GM21381 (cell line): ENCODE data around the gene CAMTA1.
"Not testable (repeated sequence)": the region's sequence is repeated elsewhere in the genome, so short reads cannot be mapped to it uniquely, and the experiment has no call there.

ENCODE experiments used
- ATAC-seq: cut with Tn5 transposase; IDR thresholded peaks from one replicate; pipeline ENCODE4 v1.9.1; 2021; ENCODE audit warnings: mild to moderate bottlenecking, moderate library complexity; ENCODE audit not compliant: unreplicated experiment

Gene CAMTA1

DNA sequence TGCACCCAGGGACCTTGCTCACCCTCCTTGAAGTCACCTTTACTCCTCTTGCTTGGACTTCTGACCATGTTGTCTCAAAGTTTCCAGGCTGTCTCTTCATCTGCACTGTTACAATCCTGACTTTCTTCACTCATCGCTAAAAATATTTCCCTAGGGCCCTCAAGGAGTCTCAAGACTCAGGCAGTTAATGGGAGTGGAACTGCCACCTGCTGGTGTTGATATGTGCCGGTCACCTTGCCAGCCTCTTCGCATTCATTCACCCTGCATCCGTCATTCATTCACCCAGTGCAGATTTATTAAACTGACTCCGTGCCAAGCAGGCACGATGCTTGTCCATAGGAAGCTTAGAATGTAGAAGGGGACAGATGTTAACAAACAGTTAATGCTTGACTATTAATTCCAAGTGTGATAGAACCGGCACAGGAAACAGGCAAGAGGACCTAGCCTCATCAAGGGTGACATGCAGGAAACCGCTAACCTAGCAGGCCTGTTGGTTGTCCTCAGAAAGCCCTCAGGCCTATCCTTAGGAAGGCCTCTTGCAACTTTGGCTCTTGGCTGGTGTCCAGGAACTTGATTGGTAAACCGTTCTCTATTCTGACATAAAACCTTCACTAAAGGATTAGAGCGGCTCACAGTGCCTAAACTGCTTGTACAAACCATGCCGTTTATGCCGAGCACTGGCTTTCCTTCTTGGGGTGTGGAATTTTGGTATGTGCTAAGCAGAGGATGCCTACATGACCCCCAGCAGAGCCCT, 342.2 kb downstream of the CAMTA1 start:
- no peak for ATAC-seq

DNA sequence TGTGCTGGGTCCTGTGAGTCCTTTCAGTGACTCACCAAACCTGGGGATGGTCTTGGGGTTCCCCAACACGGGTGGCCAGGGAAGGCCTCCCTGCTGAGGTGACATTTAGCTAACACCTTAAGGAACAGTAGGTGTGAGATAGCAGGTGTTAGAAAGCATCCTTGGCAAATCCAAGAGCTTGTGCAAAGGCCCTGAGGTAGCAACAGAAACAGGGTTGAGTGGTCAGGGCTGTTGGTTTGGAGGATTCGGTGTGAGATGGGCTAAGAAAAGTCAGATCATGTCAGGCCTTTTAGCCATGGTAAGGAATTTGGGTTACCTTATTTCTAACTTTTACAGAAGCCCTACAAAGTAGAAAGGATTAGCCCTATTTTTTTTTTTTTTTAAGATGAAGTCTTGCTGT, 343.0 kb downstream of the CAMTA1 start:
- ATAC-seq: no peak

DNA sequence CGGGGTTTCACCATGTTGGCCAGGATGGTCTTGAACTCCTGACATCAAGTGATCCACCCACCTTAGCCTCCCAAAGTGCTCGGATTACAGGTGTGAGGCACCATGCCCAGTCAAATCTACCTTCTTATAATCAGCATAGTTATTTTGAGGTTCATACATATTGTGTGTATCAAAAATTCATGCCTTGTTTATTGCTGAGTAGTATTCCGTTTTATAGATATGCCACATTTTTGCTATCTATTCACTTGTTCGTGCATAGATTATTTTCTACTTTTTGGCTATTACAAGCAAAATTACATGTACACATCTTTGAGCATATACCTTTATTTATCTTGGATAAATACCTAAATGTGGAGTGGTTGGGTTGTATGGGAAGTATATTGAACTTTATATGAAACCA, 344.9 kb downstream of the CAMTA1 start:
- ATAC-seq: no peak

DNA sequence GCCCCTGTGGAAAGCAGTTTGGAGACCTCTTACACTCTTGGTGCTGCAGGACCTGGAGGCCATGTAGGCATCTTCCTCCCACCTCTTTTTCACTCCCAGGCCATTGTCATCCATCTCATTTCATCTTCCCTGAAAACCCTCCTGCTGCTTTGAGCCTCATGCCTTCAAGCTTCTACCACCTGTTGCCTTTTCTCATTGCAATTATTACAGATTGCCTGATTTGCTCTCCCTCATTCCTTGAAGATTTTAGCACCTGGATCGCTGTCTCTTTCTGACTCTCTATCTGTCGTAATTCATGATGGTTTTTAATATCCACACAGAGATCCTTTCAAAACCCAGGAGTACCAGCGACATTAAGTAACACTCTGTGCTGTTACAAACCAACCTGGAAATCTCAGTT, 350.2 kb downstream of the CAMTA1 start:
- no peak for ATAC-seq

DNA sequence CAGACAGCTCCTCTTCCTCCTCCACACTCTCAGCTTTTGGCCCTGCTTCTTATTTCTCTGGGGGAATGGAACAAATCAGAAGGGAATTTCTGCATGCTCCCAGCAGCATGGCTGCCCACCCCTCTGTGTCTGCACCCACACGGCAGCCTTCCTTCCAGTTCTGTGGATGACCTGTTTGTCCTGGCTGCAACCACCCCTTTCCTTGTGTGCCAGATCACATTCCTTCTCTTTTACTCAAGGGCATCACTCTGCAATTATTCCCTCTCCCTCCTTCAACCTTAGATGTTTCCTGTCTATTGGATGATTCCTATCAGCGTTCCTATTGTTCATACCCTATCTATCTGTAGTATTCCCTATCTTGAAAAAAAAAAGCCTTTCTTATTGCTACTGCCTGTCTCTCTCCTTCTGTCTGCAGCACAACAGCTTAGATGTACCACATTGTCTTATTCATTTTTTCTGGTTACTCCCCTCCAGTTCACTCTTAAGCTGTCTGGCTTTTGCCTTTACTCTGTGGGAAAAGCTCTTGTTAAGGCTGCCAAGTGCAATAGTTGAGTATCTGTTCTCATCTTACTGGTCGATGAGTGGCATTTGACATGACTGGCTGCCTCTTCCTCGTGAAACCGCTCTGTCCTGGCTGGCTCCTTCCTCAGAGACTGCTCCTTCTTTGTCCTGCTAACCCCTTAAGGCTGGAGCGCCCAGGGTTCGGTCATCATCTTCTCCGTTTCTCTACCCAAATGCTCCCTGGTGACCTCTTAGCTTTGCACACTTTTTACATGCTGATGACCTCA, 351.1 kb downstream of the CAMTA1 start:
- ATAC-seq: no peak

DNA sequence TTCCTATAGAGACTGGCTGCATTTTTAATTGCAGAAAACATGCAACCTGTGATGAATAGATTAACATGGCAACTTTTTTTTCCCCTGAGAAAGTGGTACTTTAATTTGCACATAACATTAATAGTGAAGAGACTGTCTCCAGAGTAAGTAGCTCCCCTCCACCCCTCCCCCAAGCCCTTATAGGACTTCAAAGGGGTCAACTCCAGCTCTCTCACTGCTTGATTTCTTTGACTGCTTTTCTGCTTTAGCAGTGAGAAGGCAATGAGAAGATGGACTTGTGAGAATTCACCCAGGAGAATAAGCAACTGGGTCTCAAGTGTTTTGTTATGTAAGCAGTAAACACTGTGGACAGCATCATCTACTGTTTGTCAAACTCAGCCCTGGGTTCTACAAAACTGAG, 355.0 kb downstream of the CAMTA1 start:
- ATAC-seq: no peak

DNA sequence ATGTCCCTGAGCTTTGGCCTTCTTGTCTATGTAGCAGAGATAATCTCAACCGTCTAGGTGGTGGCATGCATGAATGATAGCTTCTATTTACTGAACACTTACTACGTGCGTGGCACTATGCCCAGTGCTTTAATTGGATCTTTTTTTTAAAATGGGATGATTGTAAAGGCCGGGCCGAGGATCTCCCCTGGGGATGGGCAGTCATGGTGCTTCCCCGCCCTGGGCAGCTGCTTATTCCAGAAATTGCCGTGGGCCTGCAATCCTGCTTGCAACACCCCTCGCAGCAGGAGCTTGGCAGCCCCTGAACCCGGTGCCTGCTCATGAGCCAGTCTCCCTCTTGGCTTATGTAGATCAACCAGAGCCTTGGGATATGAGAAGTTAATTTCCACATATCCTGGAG, 360.7 kb downstream of the CAMTA1 start:
- ATAC-seq: no peak

DNA sequence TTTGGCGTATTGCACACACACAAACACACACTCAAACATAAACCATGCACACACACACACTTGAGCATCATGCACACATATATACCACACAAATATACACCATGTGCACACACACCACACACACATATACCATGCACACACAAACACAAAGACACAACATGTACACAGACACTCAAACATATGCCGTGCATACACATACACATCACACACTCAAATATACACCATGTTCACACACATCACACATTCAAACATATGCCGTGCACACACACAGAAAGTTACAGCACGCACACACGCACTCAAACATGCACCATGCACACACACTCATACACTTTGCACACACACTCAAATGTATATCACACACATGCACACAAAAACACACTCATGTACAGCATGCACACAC, 361.5 kb downstream of the CAMTA1 start:
- no peak for ATAC-seq

DNA sequence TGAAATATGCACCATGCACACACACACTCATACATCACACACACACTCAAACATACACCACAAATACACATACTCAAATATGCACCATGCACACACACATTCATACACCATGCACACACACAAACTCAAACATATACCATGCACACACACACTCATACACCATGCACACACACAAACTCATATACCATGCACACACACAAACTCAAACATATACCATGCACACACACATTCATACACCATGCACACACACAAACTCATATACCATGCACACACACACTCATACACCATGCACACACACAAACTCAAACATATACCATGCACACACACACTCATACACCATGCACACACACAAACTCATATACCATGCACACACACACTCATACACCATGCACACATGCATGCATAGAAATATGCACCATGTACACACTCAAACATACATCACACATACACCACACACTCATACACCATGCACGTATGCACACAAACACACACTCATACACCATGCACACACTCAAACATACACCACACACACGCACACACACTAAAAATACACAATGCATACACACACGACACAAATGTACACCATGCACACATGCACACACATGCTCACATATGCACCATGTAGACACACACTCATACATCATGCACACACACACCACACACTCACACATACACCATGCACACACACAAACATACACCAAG, 362.5 kb downstream of the CAMTA1 start:
- not testable (repeated sequence) for ATAC-seq

DNA sequence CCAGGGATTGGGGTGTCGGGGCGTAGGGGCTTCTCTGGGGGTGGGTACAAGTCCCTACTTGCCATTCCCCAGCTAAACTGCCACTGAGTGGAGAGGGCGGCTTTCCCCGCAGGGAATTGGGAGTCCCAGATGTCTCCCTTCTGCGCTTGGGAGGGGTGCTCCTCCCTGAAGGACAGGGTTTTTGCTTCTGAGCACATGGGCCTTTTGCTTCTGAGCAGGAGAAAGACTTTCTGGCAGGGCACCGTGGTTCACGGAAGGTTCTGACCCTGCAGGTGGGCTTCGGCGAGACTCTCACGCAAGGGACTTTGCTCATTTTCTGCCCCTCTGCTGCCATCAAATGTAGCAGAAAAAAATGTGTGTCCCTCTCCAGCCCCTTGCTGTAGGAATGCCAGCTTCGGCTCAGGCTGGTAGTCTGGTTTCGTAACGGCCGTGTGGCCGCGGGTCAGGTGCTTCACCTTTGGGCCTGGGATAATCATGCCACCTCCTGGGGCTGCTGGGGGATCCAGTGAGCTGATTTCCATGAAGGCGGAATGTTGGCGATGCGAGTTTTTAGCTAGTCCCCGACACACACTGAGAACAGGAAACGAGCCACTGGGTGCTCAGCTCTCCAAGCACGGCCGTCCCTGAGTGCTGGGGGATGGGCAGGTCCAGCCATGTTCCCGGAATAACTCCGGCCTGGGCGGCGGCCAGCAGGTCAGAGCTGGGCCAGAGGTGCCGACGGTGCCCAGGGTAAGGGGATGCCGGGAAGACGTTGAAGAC, 364.0 kb downstream of the CAMTA1 start:
- ATAC-seq: no peak

DNA sequence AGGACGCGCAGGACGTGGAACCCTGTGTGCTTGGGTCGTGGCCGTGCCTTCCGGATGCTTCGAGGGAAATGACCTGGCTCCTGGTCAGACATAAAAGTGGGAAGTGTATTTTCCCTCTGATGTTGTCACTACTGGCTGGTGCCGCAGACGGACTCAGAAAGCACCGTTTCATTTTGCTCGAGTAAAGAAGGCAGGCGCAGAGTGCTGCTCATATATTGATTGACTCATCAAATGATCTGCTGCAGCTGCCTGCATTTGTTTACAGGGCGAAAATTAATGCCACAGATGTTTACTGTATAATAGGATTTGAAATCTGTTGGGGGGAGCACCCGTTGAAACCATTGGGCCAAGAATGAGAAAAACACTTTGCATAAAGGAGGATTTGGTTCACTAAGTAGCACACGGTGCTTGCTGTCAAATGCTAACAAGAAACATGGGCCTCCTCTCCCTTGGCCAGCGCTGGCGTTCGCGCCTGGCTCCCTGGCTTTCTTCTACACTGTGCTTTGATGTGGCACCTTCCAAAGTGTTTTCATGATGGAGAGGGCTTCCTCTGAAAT, 365.5 kb downstream of the CAMTA1 start:
- ATAC-seq: no peak

DNA sequence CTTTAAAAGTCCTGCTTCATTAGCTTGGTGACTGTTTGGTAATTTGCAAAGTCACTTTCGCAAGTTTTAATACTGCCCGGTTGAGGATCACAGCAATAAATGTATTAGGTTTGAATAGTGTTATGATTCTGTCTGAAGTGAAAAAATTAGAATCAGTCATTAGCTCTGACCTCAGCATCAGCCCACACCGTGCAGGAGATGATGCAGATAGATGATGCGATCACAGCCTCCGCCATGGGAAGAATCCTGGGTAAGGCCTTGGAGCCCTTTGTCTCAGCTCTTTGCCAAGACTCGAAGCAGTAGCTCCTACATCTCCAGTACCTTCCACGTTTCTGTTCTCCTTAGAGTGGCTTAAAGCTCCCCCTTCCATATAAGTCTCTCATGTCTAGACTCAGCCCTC, 366.7 kb downstream of the CAMTA1 start:
- no peak for ATAC-seq

DNA sequence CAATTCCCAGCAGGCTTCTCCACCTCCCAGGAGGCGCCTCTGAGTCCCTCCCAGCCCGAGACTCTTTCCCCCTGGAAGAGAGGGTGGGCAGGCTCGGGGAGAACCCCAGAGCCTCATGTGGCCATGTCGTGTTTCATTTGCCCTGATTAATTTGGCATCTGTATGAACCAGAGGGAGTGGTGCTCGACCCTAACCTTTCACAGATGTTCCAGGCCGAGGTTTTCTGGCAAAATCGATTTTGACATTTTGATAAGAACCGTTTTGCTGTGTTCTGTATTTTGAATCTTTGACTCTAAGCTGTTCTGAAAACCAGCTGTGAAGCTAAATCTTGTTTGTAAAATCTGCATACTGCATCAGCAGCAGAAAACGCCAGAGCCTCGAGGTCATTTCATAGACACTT, 367.4 kb downstream of the CAMTA1 start:
- ATAC-seq: no peak

DNA sequence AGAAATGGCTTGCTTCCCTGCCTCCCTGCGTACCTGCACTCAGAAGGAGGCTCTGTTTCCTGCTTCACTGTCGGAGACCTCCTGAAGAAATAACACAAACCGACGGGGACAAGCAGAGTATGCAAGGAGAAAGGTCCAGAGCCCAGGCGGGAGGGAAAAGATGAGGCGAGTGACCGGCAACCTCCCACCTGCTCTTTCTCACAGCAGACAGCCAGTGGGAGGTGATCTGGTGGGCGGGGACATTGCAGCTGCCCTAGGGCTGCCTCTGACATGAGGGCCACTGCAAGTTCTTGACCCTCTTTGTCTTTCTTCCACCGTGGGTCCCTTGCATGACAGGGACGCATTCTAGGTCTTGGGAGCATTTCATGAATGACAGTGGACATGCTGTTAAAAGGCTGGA, 368.2 kb downstream of the CAMTA1 start:
- no peak for ATAC-seq

DNA sequence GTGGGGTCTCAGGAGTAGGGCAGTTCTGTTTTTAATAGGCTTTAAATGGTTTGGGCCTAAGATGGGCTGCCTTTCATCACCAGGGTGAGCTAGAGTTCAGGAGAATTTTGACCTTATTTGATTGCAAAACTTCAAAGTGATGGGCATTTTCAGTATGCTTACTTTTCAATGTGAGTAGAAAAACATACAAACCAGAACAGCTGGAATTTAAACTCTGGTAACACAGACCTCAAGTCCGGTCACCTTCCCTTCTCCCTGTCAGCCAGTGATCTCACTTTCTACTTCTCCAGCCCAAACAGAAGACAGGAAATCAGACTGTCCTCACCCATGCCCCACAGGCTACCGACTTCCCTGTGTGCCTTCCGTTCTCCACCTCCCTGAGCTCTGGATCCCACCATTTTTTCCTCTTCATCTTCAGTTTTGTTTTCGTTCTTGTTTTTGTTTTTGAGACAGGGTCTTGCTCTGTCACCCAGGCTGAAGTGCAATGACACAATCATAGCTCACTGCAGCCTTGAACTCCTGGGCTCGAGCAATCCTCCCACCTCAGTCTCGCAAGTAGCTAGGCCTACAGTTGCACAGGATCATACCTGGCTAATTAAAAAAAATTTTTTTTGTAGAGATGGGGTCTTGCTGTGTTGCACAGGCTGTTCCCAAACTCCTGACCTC, 374.0 kb downstream of the CAMTA1 start:
- no peak for ATAC-seq

DNA sequence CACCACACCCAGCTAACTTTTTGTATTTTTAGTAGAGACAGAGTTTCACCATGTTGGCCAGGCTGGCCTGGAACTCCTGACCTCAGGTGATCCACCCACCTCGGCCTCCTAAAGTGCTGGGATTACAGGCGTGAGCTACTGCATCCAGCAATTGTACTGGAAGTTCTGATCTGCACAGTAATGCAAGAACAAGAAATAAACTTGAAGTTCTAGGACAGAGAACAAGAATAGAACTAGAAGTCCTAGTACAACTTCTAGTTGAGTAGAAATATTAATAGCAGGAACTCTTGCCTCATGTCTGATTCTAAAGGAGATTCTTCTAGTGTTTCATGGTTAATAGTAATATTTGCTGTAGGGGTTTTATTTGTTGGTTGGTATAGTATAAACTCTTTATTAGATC, 383.3 kb downstream of the CAMTA1 start:
- not testable (repeated sequence) for ATAC-seq

DNA sequence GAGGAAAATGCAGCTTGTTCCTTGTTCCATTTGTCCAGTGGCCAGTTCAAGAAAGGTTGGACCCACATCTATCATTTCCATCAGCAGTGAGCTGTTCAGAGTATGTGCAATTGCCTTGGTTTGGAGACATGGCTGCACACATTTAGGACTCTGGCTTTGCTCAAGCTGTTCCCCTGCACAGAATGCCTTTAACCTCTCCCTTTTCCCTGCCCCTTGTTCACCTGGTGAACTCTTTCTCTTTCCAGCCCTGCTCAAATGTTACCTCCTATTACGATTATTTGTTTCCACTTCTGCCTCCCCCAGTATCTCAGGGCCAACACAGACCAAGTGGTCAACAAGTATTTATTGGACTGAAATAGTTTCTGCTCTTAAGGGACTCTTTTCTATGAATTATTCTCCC, 385.9 kb downstream of the CAMTA1 start:
- ATAC-seq: no peak

DNA sequence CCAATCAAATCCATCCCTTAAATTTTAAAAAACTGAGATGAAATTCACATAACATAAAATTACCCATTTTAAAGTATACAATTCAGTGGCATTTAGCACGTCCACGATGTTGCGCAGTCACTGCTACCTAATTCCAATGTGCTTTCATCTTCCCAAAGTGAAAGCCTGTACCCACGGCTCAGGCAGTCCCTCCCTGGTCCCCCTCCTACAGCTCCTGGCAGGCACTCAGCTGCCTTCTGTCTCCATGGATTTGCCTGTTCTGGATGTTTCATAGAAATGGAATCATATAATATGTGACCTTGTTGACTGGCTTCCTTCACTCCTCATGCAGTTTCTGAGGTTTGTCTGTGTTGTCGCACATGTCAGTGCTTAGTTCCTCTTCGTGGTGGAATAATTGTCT, 386.3 kb downstream of the CAMTA1 start:
- no peak for ATAC-seq

DNA sequence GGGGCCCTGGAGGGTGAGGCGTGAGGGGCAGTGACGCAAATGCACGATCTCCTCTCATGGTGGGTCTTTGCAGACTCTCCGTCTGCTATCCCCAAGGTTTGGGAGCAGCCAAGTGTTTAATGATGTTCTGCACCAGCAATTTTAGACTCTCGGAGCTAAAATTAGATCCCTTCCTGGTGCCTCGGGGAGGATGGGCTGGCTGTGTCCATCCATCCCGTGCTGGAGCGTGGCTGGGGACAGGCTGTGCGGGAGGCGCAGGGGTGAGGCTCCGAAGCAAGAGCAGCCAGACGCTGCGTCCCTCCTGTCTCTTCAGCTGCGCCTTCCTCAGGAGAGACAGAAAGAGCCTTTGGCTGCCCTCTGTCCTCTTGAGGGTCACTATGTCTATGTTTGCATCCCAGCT, 387.6 kb downstream of the CAMTA1 start:
- no peak for ATAC-seq

DNA sequence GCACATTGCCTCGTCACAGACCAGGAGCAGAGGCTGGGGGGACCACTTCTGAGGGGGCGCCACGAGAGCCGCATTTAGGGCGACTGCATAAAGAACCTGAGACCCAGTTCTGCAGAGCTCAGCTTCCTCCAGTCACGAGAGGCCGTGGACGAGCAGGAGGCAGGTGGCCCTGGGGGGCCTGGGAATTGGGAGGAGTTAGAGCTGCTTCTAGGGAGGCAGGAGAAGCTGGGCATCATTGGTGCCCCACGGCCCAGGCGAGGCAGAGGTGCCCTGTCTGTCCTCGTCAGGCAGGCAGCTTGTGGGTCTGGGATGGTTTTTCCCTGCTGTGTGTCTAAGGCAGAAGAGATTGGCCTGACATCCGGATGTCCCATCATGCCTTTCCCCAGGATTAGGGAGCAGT, 389.3 kb downstream of the CAMTA1 start:
- no peak for ATAC-seq
